MV-4-11 (cell line): ENCODE results near the gene ZXDC.

ENCODE experiments used
- DNase-seq: peaks from one replicate; lab custom pipeline; 2025; lab: John Stamatoyannopoulos, UW

Gene ZXDC

GRCh38 chr3:126473292-126474168 lies 2.2 kb downstream of the ZXDC start:
- DNase-seq, result peak; percentile 3

- DNase-seq, result peak; percentile 100
These were observed 3.2 kb downstream of the ZXDC start for GRCh38 chr3:126472277-126473006.

GRCh38 chr3:126469479-126469878 lies 6.2 kb downstream of the ZXDC start:
- DNase-seq, result no peak

- DNase-seq, result peak; percentile 76
These were observed 7.4 kb downstream of the ZXDC start for GRCh38 chr3:126468028-126468891.

- DNase-seq, result no peak
These were observed 8.1 kb downstream of the ZXDC start for GRCh38 chr3:126467611-126467955.

- peak; percentile 39 for DNase-seq
These were observed 8.6 kb downstream of the ZXDC start for GRCh38 chr3:126466886-126467610.

GRCh38 chr3:126465928-126466544 lies 9.7 kb downstream of the ZXDC start:
- DNase-seq, result peak; percentile 92

GRCh38 chr3:126464997-126465396 lies 10.7 kb downstream of the ZXDC start:
- no peak for DNase-seq

- DNase-seq, result peak; percentile 74
These were observed 11.2 kb downstream of the ZXDC start for GRCh38 chr3:126464494-126464893.

GRCh38 chr3:126464093-126464492 lies 11.6 kb downstream of the ZXDC start:
- no peak for DNase-seq

- DNase-seq, result no peak
These were observed 12.2 kb downstream of the ZXDC start for GRCh38 chr3:126463521-126463920.

GRCh38 chr3:126461450-126462070 lies 14.1 kb downstream of the ZXDC start:
- DNase-seq, result no peak

- DNase-seq, result no peak
These were observed 15.3 kb downstream of the ZXDC start for GRCh38 chr3:126460381-126460780.

GRCh38 chr3:126459763-126460127 lies 15.9 kb downstream of the ZXDC start:
- no peak for DNase-seq

- DNase-seq, result no peak
These were observed 16.5 kb downstream of the ZXDC start for GRCh38 chr3:126459111-126459762.

GRCh38 chr3:126456766-126457388 lies 18.8 kb downstream of the ZXDC start:
- no peak for DNase-seq

- DNase-seq, result no peak
These were observed 19.5 kb downstream of the ZXDC start for GRCh38 chr3:126456211-126456610.

GRCh38 chr3:126454437-126455198 lies 21.1 kb downstream of the ZXDC start:
- DNase-seq, result no peak

- no peak for DNase-seq
These were observed 21.7 kb downstream of the ZXDC start for GRCh38 chr3:126454025-126454424.
